ENCODE data around the gene GNB2.
"Not testable (repeated sequence)": the region's sequence is repeated elsewhere in the genome, so short reads cannot be mapped to it uniquely, and the experiment has no call there.

Gene GNB2

DNA sequence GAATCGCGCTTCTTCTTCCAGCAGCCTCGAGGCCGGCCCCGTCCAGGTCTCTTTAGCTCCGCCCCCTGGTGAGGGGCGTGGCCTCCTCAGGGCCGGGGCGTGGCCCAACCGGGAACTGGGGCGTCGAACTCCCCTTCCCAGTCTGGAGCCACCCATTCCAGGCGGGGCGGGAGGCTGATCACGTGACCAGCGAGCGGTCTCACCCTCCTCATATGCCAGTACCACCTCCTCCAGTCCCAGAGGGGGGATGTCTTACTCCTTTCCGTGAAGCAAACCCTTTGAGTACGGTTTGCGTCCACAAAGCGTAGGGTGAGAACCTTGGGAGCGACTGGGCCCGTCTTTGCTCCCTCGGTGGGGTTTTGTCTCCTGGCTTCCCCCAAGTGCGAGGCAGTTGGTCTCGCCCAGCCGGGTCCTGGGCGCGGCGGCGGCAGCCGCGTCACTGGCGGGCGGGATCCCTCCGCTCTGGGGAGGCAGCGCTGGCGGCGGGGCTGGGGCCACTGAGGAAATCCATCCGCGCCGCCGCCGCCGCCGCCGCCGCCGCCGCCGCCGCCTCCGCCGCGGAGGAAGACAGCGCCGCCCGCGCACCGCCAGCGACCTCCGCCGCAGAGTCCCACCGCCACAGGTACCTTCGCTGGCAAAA, at the start of gene GNB2:
GNB2 (plus strand) TSS at position 439 of the 640 bp plus-strand sequence. CDS start 2,526 bp downstream, outside the sequence.
- peak; percentile 98 for DNase-seq

DNA sequence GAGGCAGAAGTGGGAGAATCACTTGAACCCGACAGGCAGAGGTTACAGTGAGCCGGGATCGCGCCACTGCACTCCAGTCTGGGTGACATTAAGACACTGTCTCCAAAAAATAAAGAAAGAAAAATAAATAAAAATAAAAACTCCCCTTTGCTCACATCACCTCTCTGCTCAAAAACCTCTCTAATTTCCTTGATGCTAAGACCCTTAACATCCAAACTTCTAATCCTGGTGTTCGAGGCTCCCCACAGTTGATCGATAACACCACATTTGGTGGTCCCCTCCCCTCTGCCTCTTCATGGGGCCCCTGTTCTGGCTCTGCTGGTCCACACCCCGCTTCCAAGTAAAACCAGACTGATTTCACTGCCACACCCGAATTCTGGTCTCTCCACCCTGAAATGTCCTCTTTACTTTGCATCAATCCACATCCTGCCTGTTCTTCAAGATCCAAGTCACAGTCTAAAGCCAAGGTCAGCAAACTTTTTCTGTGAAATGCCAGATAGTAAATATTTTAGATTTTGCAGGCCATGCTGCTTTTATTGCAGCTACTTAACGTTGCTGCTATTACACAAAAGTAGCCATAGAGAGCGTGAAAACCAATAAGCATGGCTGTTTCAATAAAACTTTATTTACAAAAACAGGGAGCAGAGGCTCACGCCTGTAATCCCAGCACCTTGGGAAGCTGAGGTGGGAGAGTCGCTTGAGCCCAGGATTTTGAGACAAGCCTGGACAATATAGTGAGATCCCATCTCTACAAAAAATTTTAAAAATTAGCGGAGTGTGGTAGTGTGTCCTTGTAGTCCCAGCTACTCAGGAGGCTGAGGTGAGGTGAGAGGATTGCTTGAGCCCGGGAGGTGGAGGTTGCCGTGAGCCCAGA, 49.4 kb upstream of the GNB2 start:
- DNase-seq = no peak

DNA sequence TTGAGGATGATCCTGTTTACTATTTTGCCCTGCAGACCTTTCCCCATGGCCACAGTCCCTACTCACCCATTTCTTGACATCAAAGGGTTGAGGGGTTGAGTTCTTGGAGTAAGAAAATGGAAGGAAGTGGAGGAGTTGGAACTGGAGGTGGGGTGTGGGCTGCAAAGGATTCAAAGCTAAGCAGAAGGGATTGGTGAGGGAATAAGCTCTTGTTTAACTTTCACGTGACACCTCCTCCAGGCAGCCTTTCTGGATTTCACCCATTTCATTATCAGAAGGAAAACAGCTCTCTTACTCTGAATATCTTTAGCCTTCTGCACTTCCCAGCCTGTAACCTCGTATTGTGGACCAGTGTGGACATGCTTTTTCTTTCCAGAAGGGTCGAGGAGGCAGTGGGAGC, 47.5 kb upstream of the GNB2 start:
- DNase-seq = no peak

GRCh38 chr7:100626530-100627237, 46.9 kb upstream of the GNB2 start:
- DNase-seq = peak; percentile 75

DNA sequence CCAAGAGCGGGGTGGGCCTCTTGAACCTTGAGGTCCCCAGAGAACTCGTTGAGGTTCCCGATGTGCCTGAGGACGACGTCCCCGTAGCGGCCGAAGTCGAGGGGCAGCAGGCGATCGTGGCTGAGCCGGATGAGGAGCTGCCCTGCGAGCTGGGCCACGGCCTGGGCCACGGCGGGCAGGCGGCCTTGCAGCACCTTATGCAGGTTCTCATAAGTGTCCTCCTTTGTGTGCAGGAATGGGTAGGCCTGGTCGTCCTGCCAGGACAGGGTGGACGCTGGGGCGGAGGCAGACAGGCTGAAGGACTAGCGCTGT, 46.3 kb upstream of the GNB2 start:
- no peak for DNase-seq

GRCh38 chr7:100629117-100629716, 44.3 kb upstream of the GNB2 start:
- peak; percentile 44 for DNase-seq

GRCh38 chr7:100630066-100630465, 43.5 kb upstream of the GNB2 start:
- DNase-seq = no peak

DNA sequence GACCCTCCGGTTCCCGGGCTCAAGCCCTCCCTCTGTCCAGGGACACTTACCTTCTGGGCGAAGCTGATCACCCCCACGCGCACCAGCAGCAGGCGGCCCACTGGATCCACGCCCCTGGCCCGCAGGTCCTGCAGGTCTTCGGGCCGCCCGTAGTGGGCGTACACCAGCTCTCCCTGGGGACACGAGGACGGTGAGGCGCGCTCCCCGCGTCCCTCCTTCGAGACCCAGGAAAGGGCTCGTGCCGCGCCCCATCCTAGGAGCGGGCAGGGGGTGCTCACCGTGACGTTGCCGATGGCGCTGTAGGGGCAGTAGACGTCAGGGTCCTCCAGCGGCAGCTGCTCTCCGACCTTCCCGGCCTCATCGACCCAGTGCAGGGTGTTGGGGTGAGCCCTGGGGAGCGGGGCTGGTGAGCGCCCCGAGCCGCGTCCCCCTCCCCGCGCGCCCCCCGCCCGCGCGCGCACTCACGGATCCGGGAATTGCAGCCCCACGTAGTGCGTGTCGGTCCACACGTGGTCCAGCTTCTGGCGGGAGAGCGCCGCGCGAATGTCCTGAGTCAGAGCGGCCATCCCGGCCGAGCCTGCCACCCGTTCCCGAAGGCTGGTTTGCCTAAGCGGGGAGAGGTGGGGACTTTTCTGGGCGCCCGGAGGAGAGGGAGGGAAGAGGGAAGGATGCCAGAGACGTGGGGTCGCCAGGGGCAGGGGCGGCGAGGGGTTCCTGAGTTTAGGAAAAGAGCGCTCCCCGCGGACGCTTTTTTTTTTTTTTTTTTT, 40.4 kb upstream of the GNB2 start:
- DNase-seq = peak; percentile 44

- no peak for DNase-seq
Observed at GRCh38 chr7:100639995-100640516, 33.5 kb upstream of the GNB2 start.

DNA sequence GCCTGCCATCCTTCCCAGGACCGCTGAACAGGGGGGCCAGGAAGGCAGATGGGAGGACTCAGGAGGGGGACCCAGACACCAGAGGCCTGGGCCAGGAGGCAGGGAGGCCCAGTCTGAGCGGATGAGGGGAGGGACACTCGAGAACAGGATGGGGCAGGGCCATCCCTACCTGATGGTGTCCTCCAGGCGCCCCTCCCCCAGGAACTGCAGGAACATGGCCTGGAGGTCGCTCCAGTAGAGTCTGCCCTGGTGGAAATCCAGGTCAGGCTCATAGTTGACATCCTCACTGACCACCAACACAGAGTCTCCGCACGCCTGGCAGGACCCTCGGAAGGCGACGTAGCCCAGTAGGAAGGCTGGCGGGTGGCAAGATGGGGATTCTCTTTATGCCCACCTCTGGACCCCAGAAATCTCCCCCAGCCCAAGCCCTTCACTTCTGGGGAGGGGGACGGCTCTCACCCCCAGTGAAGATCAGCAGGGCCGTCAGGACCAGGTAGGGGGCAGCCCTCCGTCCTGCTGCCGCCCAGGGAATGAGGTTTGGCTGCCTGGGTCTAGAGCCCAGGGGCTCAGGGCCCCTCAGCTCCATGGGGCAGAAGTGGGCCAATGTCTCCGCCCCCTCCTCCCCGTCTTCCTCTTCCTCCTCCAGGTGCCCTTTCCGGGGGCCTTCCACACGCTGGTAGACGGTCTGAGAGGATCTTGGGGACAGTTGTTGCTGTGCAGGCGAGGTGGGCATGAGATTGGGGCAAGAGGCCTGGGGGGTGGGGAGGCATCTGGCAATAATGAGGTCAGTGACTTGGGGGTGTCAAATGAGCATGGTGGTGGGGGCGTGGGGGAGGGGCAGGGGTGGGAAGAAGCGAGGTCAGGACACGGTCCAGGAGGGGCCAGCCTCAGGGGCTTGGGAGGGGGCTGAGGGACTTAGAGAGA, 32.8 kb upstream of the GNB2 start:
- DNase-seq = no peak

DNA sequence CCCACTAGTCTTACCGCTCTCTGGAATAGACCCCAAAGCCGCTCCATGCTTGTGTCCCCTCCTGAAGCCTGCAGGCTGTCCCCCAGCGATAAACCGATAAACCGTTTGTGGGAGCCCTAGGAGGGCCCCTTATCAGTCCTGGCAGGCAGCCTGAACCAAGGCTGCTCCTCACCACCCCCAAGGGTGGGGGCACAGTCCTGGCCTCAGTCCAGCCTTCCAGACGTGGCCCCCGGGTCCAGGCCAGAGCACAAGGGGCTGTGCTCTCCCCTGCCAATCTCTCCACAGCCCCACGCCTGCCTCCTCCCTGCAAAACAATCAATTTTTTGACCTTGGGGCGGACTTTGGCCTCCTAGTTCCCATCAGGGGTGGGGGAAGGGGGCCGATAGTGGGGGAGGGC, 32.1 kb upstream of the GNB2 start, which contains the start of gene TFR2:
TFR2 (minus strand) TSS at position 90 of the 397 bp plus-strand sequence; CDS start at position 47, 43 bp downstream.
- no peak for DNase-seq

DNA sequence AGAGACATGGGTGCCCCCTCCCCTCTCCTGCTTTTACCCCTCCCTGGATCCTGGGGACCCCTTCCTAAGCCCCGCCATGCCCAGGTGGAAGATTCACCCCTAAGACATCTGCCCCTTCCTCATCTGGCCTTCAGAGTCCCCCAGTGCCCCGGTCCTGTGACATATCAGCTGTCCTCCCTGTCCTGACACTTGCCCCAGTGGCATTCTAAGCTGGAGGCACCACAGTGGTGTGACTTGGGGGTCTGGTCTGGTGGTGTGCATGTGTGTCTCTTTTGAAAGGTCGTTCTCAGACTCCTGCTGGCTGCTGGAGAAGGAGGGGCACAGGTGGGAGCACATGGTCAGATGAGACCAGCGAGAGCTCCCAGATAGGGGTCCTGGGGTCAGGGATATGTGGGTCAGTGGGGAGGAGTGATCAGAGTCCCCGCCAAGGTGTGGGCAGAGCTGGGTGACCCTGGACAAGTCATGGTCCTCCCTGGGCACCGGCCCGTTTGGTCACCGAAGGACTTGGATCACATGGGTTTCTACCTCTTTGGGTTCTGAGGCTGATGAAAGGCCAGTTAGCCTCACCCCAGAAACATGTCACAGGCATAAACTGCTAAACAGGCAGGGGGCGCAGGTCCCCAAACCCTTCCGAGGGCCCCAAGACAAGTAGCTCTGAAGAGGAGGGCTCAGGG, 31.5 kb upstream of the GNB2 start:
- no peak for DNase-seq

DNA sequence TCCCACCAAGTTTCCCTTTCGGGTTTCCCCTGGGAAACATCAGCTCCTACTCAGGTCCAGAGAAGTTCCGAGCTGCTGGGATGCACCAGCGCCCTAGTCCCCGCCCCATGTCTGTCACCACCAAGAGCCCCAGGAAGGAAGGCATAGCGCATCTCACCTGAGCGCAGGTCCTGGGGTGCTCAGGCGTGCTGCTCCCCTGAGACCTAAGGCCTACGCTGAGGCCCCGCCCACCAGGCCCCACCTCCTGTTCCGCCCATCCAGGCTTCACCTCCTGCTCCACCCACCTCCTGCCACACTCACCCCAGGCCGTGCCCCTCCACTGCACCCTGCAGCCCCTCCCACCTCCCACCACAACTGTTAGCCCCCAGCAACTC, 31.0 kb upstream of the GNB2 start:
- DNase-seq = no peak

- no peak for DNase-seq
Observed at GRCh38 chr7:100649826-100650565, 23.5 kb upstream of the GNB2 start.

- no peak for DNase-seq
Observed at GRCh38 chr7:100654908-100655831, 18.4 kb upstream of the GNB2 start.

- peak; percentile 40 for DNase-seq
Observed at GRCh38 chr7:100655908-100656674, 17.4 kb upstream of the GNB2 start, which contains the start of gene ACTL6B. ACTL6B (minus strand) TSS chr7:100656448; CDS start chr7:100656354, 94 bp downstream.

- DNase-seq = not testable (repeated sequence)
Observed at GRCh38 chr7:100662194-100662776, 11.3 kb upstream of the GNB2 start.
